ENCODE data around the gene SMIM43.
A peak's percentile ranks its signal among the peaks of the same experiment; 100 is the strongest.

Gene SMIM43

GRCh38 chr4:121764702-121765367 is at the start of gene SMIM43:
Gene SMIM43, minus strand, starts transcription at chr4:121765164. Its CDS starts 59 bp downstream, at chr4:121765105.
- no peak for DNase-seq (ENCODE audit: low read depth)

GRCh38 chr4:121814756-121815155 is 49.8 kb upstream of the SMIM43 start:
- no peak for DNase-seq (ENCODE audit: low read depth)

GRCh38 chr4:121811122-121811521 is 46.2 kb upstream of the SMIM43 start:
- DNase-seq (ENCODE audit: low read depth), result no peak

GRCh38 chr4:121806411-121806810 is 41.4 kb upstream of the SMIM43 start:
- no peak for DNase-seq (ENCODE audit: low read depth)

GRCh38 chr4:121801715-121802075 is 36.7 kb upstream of the SMIM43 start:
- no peak for DNase-seq (ENCODE audit: low read depth)

- peak; percentile 83 for DNase-seq (ENCODE audit: low read depth)
Observed at GRCh38 chr4:121800961-121801714, 36.2 kb upstream of the SMIM43 start, which contains the start of gene EXOSC9. Gene EXOSC9, plus strand, starts transcription at chr4:121801323. Its CDS starts 102 bp downstream, at chr4:121801425.

GRCh38 chr4:121800638-121800960 is 35.6 kb upstream of the SMIM43 start:
- DNase-seq (ENCODE audit: low read depth), result no peak

GRCh38 chr4:121799867-121800501 is 35.0 kb upstream of the SMIM43 start:
- no peak for DNase-seq (ENCODE audit: low read depth)

- DNase-seq (ENCODE audit: low read depth), result no peak
Observed at GRCh38 chr4:121799208-121799823, 34.4 kb upstream of the SMIM43 start.

- DNase-seq (ENCODE audit: low read depth), result no peak
Observed at GRCh38 chr4:121796283-121796682, 31.3 kb upstream of the SMIM43 start.

- peak; percentile 76 for DNase-seq (ENCODE audit: low read depth)
Observed at GRCh38 chr4:121794505-121795188, 29.7 kb upstream of the SMIM43 start.

GRCh38 chr4:121792966-121793365 is 28.0 kb upstream of the SMIM43 start:
- no peak for DNase-seq (ENCODE audit: low read depth)

- no peak for DNase-seq (ENCODE audit: low read depth)
Observed at GRCh38 chr4:121791481-121791880, 26.5 kb upstream of the SMIM43 start.

GRCh38 chr4:121790976-121791375 is 26.0 kb upstream of the SMIM43 start:
- no peak for DNase-seq (ENCODE audit: low read depth)

GRCh38 chr4:121789960-121790829 is 25.2 kb upstream of the SMIM43 start:
- no peak for DNase-seq (ENCODE audit: low read depth)

- no peak for DNase-seq (ENCODE audit: low read depth)
Observed at GRCh38 chr4:121789455-121789854, 24.5 kb upstream of the SMIM43 start.

- no peak for DNase-seq (ENCODE audit: low read depth)
Observed at GRCh38 chr4:121788896-121789295, 23.9 kb upstream of the SMIM43 start.

- no peak for DNase-seq (ENCODE audit: low read depth)
Observed at GRCh38 chr4:121786221-121786620, 21.3 kb upstream of the SMIM43 start.

GRCh38 chr4:121785479-121785878 is 20.5 kb upstream of the SMIM43 start:
- no peak for DNase-seq (ENCODE audit: low read depth)

- no peak for DNase-seq (ENCODE audit: low read depth)
Observed at GRCh38 chr4:121784975-121785374, 20.0 kb upstream of the SMIM43 start.

- DNase-seq (ENCODE audit: low read depth), result no peak
Observed at GRCh38 chr4:121784401-121784800, 19.4 kb upstream of the SMIM43 start.
